HFFc6 (cell line): ENCODE measurements around the gene CYBC1. TPM values are rescaled to one million over a fixed set of nuclear protein-coding genes. Genes with fewer than 3 reads are reported as not detected.

Experiments used
- DNase-seq: peaks from one replicate; pipeline ENCODE4 v3.0.0-alpha.2; 2018
- H3K27ac Mint-ChIP-seq: 2 replicates; pipeline ENCODE4 v1.8.0; 2020; ENCODE audit warnings: mild to moderate bottlenecking, mixed read lengths
- H3K27me3 Mint-ChIP-seq: 2 replicates; pipeline ENCODE4 v1.8.0; 2021; ENCODE audit warnings: mild to moderate bottlenecking, moderate library complexity, mixed read lengths; ENCODE audit not compliant: insufficient read depth
- H3K36me3 Mint-ChIP-seq: 2 replicates; pipeline ENCODE4 v1.8.0; 2021; ENCODE audit warnings: low read depth, mixed read lengths
- H3K4me1 Mint-ChIP-seq: 2 replicates; pipeline ENCODE4 v1.8.0; 2020; ENCODE audit warnings: low read depth, mixed read lengths
- H3K4me3 Mint-ChIP-seq: 2 replicates; pipeline ENCODE4 v1.8.0; 2020; ENCODE audit warnings: mild to moderate bottlenecking, moderate library complexity, mixed read lengths
- H3K9me3 Mint-ChIP-seq: 2 replicates; pipeline ENCODE4 v1.8.0; 2020; ENCODE audit warnings: mild to moderate bottlenecking, mixed read lengths
- CTCF ChIP-seq: fragments of 200-600 bp; sonication (generic); IDR thresholded peaks from 2 replicates; pipeline ENCODE4 v1.5.0; 2021; ENCODE audit warnings: antibody characterized with exemption, mild to moderate bottlenecking
- total RNA-seq, 6 experiments: library from RNA; stranded (reverse); fragmentation: NEBNext Ultra II Directional; extraction: Animal tissue kit (Norgen Biotek cat#: 25700); gene quantifications; 2 replicates in 1 of 6; 3 replicates in 5 of 6; pipeline ENCODE4 v1.2.3, GENCODE V29; 2021

CYBC1 gene
- total RNA-seq, 6 experiments from 2014 or later, result 47.4 to 60.5 (median 48.7) TPM

- H3K27ac Mint-ChIP-seq, result no peak overlapping the region
- H3K9me3 Mint-ChIP-seq, result no peaks in the 10 kb centered on the region
- no peaks in the 10 kb centered on the region; the same call in 1 of the 2 replicates for H3K27me3 Mint-ChIP-seq
- DNase-seq, result no peak
- no peak overlapping the region for H3K4me3 Mint-ChIP-seq
- no peaks in the 10 kb centered on the region; the same call in 1 of the 2 replicates for H3K36me3 Mint-ChIP-seq
- TF ChIP-seq CTCF, result no peak
- H3K4me1 Mint-ChIP-seq, result peaks cover 6% of the 10 kb centered on the region
These were observed 11.2 kb downstream of the CYBC1 start for GRCh38 chr17:82439194-82439828.

- no peaks in the 10 kb centered on the region; the same call in 1 of the 2 replicates for H3K36me3 Mint-ChIP-seq
- H3K9me3 Mint-ChIP-seq, result no peaks in the 10 kb centered on the region
- no peak overlapping the region for H3K4me3 Mint-ChIP-seq
- no peak overlapping the region for H3K27ac Mint-ChIP-seq
- no peaks in the 10 kb centered on the region; the same call in 1 of the 2 replicates for H3K27me3 Mint-ChIP-seq
- H3K4me1 Mint-ChIP-seq, result peaks cover 6% of the 10 kb centered on the region
- no peak for DNase-seq
- no peak for TF ChIP-seq CTCF
These were observed 12.0 kb downstream of the CYBC1 start for GRCh38 chr17:82438401-82439193.

- Mint-ChIP-seq H3K27ac (no peak overlapping the region), H3K36me3 (no peaks in the 10 kb centered on the region), H3K4me1 (peaks cover 6% of the 10 kb centered on the region), H3K9me3 (no peaks in the 10 kb centered on the region), H3K4me3 (no peak overlapping the region), H3K27me3 (no peaks in the 10 kb centered on the region; the same call in 1 of the 2 replicates)
- no peak for TF ChIP-seq CTCF
- no peak for DNase-seq
These were observed 13.3 kb downstream of the CYBC1 start for GRCh38 chr17:82437325-82437668.

- Mint-ChIP-seq H3K27ac (no peak overlapping the region), H3K36me3 (no peaks in the 10 kb centered on the region), H3K4me3 (no peak overlapping the region), H3K27me3 (no peaks in the 10 kb centered on the region; the same call in 1 of the 2 replicates), H3K9me3 (no peaks in the 10 kb centered on the region), H3K4me1 (peaks cover 6% of the 10 kb centered on the region)
- DNase-seq, result no peak
- no peak for TF ChIP-seq CTCF
These were observed 13.8 kb downstream of the CYBC1 start for GRCh38 chr17:82436601-82437324.

- Mint-ChIP-seq H3K27me3 (peaks cover 1% of the 10 kb centered on the region; the same call in 1 of the 2 replicates), H3K36me3 (no peaks in the 10 kb centered on the region), H3K9me3 (no peaks in the 10 kb centered on the region), H3K4me1 (peaks cover 6% of the 10 kb centered on the region), H3K4me3 (no peak overlapping the region), H3K27ac (no peak overlapping the region)
- TF ChIP-seq CTCF, result no peak
- no peak for DNase-seq
These were observed 14.7 kb downstream of the CYBC1 start for GRCh38 chr17:82435601-82436583.
